ENCODE measurements around the gene WWOX. TPM values are rescaled to one million over a fixed set of nuclear protein-coding genes. Genes with fewer than 3 reads are reported as not detected.

WWOX gene
- total RNA-seq, 2 donors from 2014 or later: 33.8 to 82.5 TPM

GRCh38 chr16:78269256-78269655 is 169.8 kb downstream of the WWOX start:
- no peak overlapping the region for H3K27ac ChIP-seq
- TF ChIP-seq CTCF (IDR thresholded peaks at IDR 0.05): no peak
- no peaks in the 10 kb centered on the region for H3K27me3 ChIP-seq (replicated peaks; ENCODE audit: insufficient read depth)
- H3K4me3 ChIP-seq: no peak overlapping the region
- no peaks in the 10 kb centered on the region for H3K9me3 ChIP-seq
- DNase-seq (ENCODE audit: low spot score): no peak
- H3K36me3 ChIP-seq: no peaks in the 10 kb centered on the region
- H3K4me1 ChIP-seq (ENCODE audit: control insufficient read depth in 1 of 2, low read depth in 2 of 2): no peaks in the 10 kb centered on the region
- no peak for ATAC-seq (ENCODE audit: insufficient number of reproducible peaks, low FRiP score, low read depth)

- TF ChIP-seq CTCF (IDR thresholded peaks at IDR 0.05): no peak
- DNase-seq (ENCODE audit: low spot score): no peak
- no peak for ATAC-seq (ENCODE audit: insufficient number of reproducible peaks, low FRiP score, low read depth)
- no peaks in the 10 kb centered on the region for H3K9me3 ChIP-seq
- H3K27ac ChIP-seq: no peak overlapping the region
- H3K4me3 ChIP-seq: no peak overlapping the region
- H3K36me3 ChIP-seq: no peaks in the 10 kb centered on the region
- H3K4me1 ChIP-seq (ENCODE audit: control insufficient read depth in 1 of 2, low read depth in 2 of 2): no peaks in the 10 kb centered on the region
- H3K27me3 ChIP-seq (replicated peaks; ENCODE audit: insufficient read depth): no peaks in the 10 kb centered on the region
These were observed 172.5 kb downstream of the WWOX start for GRCh38 chr16:78271981-78272380.

GRCh38 chr16:78274771-78275170 is 175.3 kb downstream of the WWOX start:
- H3K27me3 ChIP-seq (replicated peaks; ENCODE audit: insufficient read depth): no peaks in the 10 kb centered on the region
- H3K27ac ChIP-seq: no peak overlapping the region
- DNase-seq (ENCODE audit: low spot score) (no peak), ATAC-seq (ENCODE audit: insufficient number of reproducible peaks, low FRiP score, low read depth) (no peak)
- TF ChIP-seq CTCF (IDR thresholded peaks at IDR 0.05): no peak
- H3K4me1 ChIP-seq (ENCODE audit: control insufficient read depth in 1 of 2, low read depth in 2 of 2): peaks cover 0 to 5% of the 10 kb centered on the region in 2 donors
- H3K9me3 ChIP-seq: no peaks in the 10 kb centered on the region
- no peak overlapping the region for H3K4me3 ChIP-seq
- no peaks in the 10 kb centered on the region for H3K36me3 ChIP-seq

GRCh38 chr16:78275420-78275819 is 176.0 kb downstream of the WWOX start:
- no peaks in the 10 kb centered on the region for H3K27me3 ChIP-seq (replicated peaks; ENCODE audit: insufficient read depth)
- peaks cover 0 to 5% of the 10 kb centered on the region in 2 donors for H3K4me1 ChIP-seq (ENCODE audit: control insufficient read depth in 1 of 2, low read depth in 2 of 2)
- H3K4me3 ChIP-seq: no peak overlapping the region
- H3K27ac ChIP-seq: no peak overlapping the region
- H3K9me3 ChIP-seq: no peaks in the 10 kb centered on the region
- H3K36me3 ChIP-seq: no peaks in the 10 kb centered on the region
- no peak for TF ChIP-seq CTCF (IDR thresholded peaks at IDR 0.05)
- ATAC-seq (ENCODE audit: insufficient number of reproducible peaks, low FRiP score, low read depth) (no peak), DNase-seq (ENCODE audit: low spot score) (no peak)

GRCh38 chr16:78277321-78278055 is 178.0 kb downstream of the WWOX start:
- Histone ChIP-seq H3K4me3 (no peak overlapping the region), H3K27ac (no peak overlapping the region), H3K36me3 (no peaks in the 10 kb centered on the region), H3K27me3 (replicated peaks; ENCODE audit: insufficient read depth) (no peaks in the 10 kb centered on the region), H3K9me3 (no peaks in the 10 kb centered on the region), H3K4me1 (ENCODE audit: control insufficient read depth in 1 of 2, low read depth in 2 of 2) (peaks cover 0 to 5% of the 10 kb centered on the region in 2 donors)
- no peak for ATAC-seq (ENCODE audit: insufficient number of reproducible peaks, low FRiP score, low read depth)
- no peak for DNase-seq (ENCODE audit: low spot score)
- no peak for TF ChIP-seq CTCF (IDR thresholded peaks at IDR 0.05)
